22Rv1 (cell line): ENCODE data around the gene SYT13.

Experiments
- H3K27ac ChIP-seq: fragments of 450-650 bp; 2 replicates; pipeline ENCODE4 v1.5.1; 2017
- CTCF ChIP-seq: fragments of 450-650 bp; IDR thresholded peaks from 2 replicates; pipeline ENCODE4 v1.5.1; 2017; ENCODE audit warnings: mild to moderate bottlenecking
- ZFX ChIP-seq: fragments of 450-650 bp; IDR thresholded peaks from 2 replicates; pipeline ENCODE4 v1.6.1; 2017; ENCODE audit warnings: antibody characterized with exemption, borderline replicate concordance

The SYT13 gene

GRCh38 chr11:45266676-45267020 is 19.5 kb downstream of the SYT13 start:
- TF ChIP-seq ZFX (no peak), CTCF (no peak)
- no peak overlapping the region for H3K27ac ChIP-seq

GRCh38 chr11:45265969-45266675 is 20.0 kb downstream of the SYT13 start:
- TF ChIP-seq ZFX (no peak), CTCF (no peak)
- H3K27ac ChIP-seq: no peak overlapping the region

GRCh38 chr11:45264839-45265515 is 21.2 kb downstream of the SYT13 start:
- no peak overlapping the region for H3K27ac ChIP-seq
- no peak for TF ChIP-seq CTCF
- TF ChIP-seq ZFX: no peak

- H3K27ac ChIP-seq: no peak overlapping the region
- TF ChIP-seq ZFX: no peak
- no peak for TF ChIP-seq CTCF
These were observed 22.4 kb downstream of the SYT13 start for GRCh38 chr11:45263773-45264172.

- TF ChIP-seq CTCF: no peak
- no peak overlapping the region for H3K27ac ChIP-seq
These were observed 23.2 kb downstream of the SYT13 start for GRCh38 chr11:45262900-45263299.

- no peak overlapping the region for H3K27ac ChIP-seq
- TF ChIP-seq ZFX (no peak), CTCF (no peak)
These were observed 26.1 kb downstream of the SYT13 start for GRCh38 chr11:45260071-45260470.

- H3K27ac ChIP-seq: no peak overlapping the region
- TF ChIP-seq CTCF (no peak), ZFX (no peak)
These were observed 26.5 kb downstream of the SYT13 start for GRCh38 chr11:45259592-45259991.
